Tibial artery (tissue), 4 donors: ENCODE data around the gene GNA12.

Experiments
- DNase-seq, 2 donors: peaks; one replicate each; pipeline ENCODE4 v3.0.0-alpha.2; 2019
- H3K27ac ChIP-seq, 2 donors: fragments of 200-600 bp; sonication (generic) in 1 of 2; 1 replicate in 1 of 2; 2 replicates in 1 of 2; pipeline ENCODE4 v1.5.1; 2018 to 2019; ENCODE audit warnings: mild to moderate bottlenecking in 1 of 2
- H3K27me3 ChIP-seq, 2 donors: fragments of 200-600 bp; sonication (generic) in 1 of 2; one replicate each; pipeline versions ENCODE4 v1.5.1 to v1.6.0; 2016 to 2019
- H3K36me3 ChIP-seq, 3 donors: fragments of 200-600 bp; sonication (generic) in 2 of 3; one replicate each; pipeline ENCODE4 v1.5.1; 2016 to 2019; ENCODE audit warnings: mild to moderate bottlenecking in 2 of 3
- H3K4me1 ChIP-seq, 4 donors: fragments of 200-600 bp; sonication (generic) in 2 of 4; 1 replicate in 3 of 4; 2 replicates in 1 of 4; pipeline ENCODE4 v1.5.1; 2016 to 2019
- H3K4me3 ChIP-seq, 2 donors: fragments of 200-600 bp; sonication (generic) in 1 of 2; 1 replicate in 1 of 2; 2 replicates in 1 of 2; pipeline ENCODE4 v1.5.1; 2018 to 2019; ENCODE audit warnings: mild to moderate bottlenecking in 2 of 2
- H3K9me3 ChIP-seq, 3 donors: fragments of 200-600 bp; sonication (generic) in 1 of 3; one replicate each; pipeline ENCODE4 v1.5.1; 2016 to 2019
- intact Hi-C: fragments of 100-400 bp; cut with DNase I; formaldehyde crosslinking; loops from one replicate; pipeline ENCODE4 v1.15.0; 2023; ENCODE audit warnings: low total_unique reads
- TF ChIP-seq, protein P1 (sequence below), 2 experiments: fragments of 200-600 bp in 1 of 2; fragments of 450-650 bp in 1 of 2; IDR thresholded peaks; one replicate each; pipeline ENCODE4 v1.5.1; 2017 to 2019; ENCODE audit warnings: antibody characterized with exemption in 2 of 2, mild to moderate bottlenecking in 1 of 2, moderate library complexity in 1 of 2

The GNA12 gene

DNA sequence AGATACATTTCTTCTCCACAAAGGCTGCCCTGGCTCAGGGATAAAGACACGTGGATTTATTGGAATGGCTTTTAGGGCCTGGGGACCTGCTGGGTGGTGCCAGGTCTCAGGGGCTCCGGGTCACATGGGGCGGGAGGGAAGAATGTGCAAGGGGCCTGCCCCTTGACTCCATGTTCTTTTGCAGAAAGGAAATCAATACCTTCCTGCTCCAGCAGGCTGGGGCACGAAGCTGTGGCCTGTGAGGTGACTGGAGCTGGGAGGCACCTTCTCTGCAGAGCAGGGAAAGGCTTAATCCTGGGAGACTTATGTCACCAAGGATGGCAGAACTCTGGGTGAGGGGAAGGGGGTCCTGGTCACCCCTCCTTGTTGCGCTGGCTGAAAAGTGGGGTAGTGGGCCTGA lies 42.3 kb upstream of the GNA12 start:
- Histone ChIP-seq H3K9me3 (no peaks in the 10 kb centered on the region), H3K27ac (no peak overlapping the region), H3K4me3 (no peak overlapping the region), H3K4me1 (peaks cover 0 to 11% (median 2%) of the 10 kb centered on the region in 4 donors), H3K27me3 (peaks cover 0 to 35% of the 10 kb centered on the region in 2 donors), H3K36me3 (no peaks in the 10 kb centered on the region)
- DNase-seq, result no peak
- TF ChIP-seq, protein P1, sequence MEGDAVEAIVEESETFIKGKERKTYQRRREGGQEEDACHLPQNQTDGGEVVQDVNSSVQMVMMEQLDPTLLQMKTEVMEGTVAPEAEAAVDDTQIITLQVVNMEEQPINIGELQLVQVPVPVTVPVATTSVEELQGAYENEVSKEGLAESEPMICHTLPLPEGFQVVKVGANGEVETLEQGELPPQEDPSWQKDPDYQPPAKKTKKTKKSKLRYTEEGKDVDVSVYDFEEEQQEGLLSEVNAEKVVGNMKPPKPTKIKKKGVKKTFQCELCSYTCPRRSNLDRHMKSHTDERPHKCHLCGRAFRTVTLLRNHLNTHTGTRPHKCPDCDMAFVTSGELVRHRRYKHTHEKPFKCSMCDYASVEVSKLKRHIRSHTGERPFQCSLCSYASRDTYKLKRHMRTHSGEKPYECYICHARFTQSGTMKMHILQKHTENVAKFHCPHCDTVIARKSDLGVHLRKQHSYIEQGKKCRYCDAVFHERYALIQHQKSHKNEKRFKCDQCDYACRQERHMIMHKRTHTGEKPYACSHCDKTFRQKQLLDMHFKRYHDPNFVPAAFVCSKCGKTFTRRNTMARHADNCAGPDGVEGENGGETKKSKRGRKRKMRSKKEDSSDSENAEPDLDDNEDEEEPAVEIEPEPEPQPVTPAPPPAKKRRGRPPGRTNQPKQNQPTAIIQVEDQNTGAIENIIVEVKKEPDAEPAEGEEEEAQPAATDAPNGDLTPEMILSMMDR (IDR thresholded peaks at IDR 0.05), result no peak
- intact Hi-C loops, result loop anchor here (10.0 kb wide), 1 partner anchor 398 kb away; no protein-coding TSS in a partner anchor

DNA sequence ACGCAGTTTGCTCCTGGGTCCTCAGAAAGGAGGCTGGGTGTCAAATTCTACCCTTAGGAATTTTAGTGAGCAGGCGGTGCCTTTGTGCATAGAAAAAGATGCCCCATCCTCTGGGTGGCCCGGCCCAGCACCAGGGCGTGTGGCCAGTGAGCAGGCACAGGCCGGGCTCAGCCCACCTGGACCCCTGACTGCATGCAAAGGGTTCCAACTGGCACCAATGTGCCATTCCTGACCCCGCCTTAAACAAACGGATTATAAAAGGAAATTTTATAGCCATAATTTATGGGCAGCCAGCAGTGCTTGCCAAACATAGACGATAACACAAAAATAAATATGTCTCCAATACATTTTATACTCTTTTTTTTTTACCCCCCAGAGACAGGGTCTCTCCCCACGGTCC lies 40.1 kb upstream of the GNA12 start:
- Histone ChIP-seq H3K36me3 (no peaks in the 10 kb centered on the region), H3K27ac (no peak overlapping the region), H3K9me3 (no peaks in the 10 kb centered on the region), H3K27me3 (peaks cover 0 to 37% of the 10 kb centered on the region in 2 donors), H3K4me3 (no peak overlapping the region), H3K4me1 (peaks cover 0 to 11% (median 2%) of the 10 kb centered on the region in 4 donors)
- intact Hi-C loops, result loop anchor here (10.0 kb wide), 1 partner anchor 401 kb away; no protein-coding TSS in a partner anchor
- no peak for DNase-seq
- TF ChIP-seq, protein P1 (IDR thresholded peaks at IDR 0.05), result no peak

DNA sequence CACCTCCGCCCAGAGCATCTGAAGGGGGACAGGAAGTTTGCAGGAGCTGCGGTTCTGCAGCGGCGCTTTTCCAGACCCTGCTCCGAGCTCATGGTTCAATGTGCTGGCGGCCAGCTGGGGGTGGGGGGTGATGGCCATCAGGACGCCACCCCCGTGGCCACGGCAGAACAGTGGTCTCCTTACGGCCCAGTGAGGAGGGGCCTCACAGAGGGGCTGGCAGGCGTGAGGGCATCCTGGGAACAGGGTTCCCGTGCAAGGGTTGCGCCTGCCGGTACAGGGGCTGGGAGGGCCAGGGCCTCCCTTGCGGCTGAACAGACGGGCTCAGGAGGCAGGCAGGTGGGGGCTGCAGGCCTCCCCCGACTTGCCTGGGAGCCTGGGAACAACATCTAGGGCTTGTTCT lies 39.0 kb upstream of the GNA12 start:
- Histone ChIP-seq H3K27ac (no peak overlapping the region), H3K4me3 (no peak overlapping the region), H3K4me1 (peaks cover 0 to 11% (median 2%) of the 10 kb centered on the region in 4 donors), H3K27me3 (peaks cover 0 to 37% of the 10 kb centered on the region in 2 donors), H3K36me3 (no peaks in the 10 kb centered on the region), H3K9me3 (no peaks in the 10 kb centered on the region)
- intact Hi-C loops, result loop anchor here (10.0 kb wide), 1 partner anchor 402 kb away; no protein-coding TSS in a partner anchor
- TF ChIP-seq, protein P1 (IDR thresholded peaks at IDR 0.05), result no peak
- no peak for DNase-seq

DNA sequence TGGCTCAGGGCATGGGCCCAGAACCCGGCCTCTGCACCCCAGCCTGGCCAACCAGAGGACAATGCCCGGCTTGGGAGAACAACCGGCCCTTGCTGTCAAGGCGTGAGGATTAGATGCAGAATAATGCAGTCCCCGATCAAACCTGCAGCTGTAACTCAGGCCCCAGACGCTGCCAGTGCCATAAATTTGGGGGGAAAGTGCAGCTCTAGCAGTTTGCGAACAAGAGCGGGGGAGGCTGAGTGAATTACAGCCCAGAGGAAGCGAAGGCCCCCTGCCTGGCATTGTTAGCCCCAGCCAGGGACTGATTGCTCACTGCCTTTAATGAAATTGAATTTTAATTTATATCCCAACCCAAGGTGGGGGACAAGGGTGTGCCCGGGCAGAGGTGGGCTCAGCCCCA lies 38.0 kb upstream of the GNA12 start:
- Histone ChIP-seq H3K4me3 (no peak overlapping the region), H3K36me3 (no peaks in the 10 kb centered on the region), H3K27ac (no peak overlapping the region), H3K4me1 (peaks cover 0 to 4% (median under 1%) of the 10 kb centered on the region in 4 donors), H3K9me3 (no peaks in the 10 kb centered on the region), H3K27me3 (peaks cover 0 to 37% of the 10 kb centered on the region in 2 donors)
- TF ChIP-seq, protein P1 (IDR thresholded peaks at IDR 0.05), result no peak
- no peak for DNase-seq
- intact Hi-C loops, result loop anchor here (10.0 kb wide), 1 partner anchor 403 kb away; no protein-coding TSS in a partner anchor

DNA sequence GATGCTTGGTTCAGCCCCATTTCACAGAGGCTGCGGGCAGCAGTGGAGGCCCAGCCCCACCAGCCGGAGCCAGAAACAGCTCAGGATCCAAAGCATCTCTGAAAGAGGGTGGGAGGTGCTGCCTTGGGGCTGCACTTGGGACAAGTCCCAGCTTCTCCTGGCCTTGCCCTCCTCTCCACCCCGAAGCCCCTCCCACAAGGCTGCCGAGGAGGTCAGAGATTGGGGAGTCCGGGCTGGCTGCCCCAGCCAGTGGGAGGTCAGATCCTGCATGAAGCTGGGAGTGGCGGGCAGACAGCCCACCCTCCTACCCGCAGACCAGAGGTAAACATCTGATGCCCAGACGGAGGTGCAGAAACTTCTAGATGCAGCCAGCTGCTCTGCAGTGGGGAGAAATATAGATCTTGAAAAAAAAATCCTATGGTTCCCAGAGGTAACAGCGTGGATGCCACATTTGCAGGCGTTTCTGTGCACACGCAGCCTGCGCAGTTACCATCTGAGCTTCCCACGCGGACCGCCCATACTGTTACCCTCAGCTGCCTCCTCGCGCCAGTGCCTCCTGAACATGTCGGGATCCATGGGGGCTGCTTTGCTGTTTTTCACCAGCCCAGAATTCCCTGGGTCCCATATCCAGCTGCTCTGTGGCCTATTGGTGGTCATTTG lies 36.9 kb upstream of the GNA12 start:
- Histone ChIP-seq H3K36me3 (no peaks in the 10 kb centered on the region), H3K27me3 (peaks cover 0 to 34% of the 10 kb centered on the region in 2 donors), H3K4me3 (no peak overlapping the region), H3K4me1 (no peaks in the 10 kb centered on the region), H3K27ac (no peak overlapping the region), H3K9me3 (no peaks in the 10 kb centered on the region)
- DNase-seq, result no peak
- TF ChIP-seq, protein P1 (IDR thresholded peaks at IDR 0.05), result no peak
- intact Hi-C loops, result loop anchor here (10.0 kb wide), 1 partner anchor 404 kb away; no protein-coding TSS in a partner anchor
